ENCODE data around the gene PCDHB15.

DNA sequence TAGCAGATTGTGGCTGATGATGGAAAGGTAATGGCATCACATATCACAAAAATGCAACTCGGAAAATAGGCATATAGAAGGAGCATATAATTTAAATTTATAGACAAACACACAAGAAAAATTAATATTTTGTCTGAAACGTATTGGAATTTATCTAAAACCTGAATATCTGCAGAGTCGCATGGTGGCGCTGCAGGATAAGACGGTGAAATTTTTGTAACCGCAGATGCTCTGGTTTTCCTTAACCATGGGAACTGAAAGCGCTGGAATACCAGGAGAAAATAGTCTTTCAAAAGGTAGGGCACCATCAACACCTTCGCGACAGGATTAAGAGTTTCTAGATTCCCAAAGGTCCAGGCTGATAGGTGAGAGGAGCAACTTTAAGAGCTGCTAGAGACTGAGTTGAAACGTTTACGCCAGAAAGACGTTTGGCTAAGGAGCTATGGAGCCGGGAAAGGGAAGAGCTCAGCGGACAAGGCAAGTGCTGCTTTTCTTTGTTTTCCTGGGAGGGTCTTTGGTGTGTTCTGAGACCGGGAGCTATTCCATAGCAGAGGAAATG is 11.0 kb upstream of the PCDHB15 start:
- no peak for TF ChIP-seq EZH2 (IDR thresholded peaks at IDR 0.05; ENCODE audit: insufficient read depth, low read length)
- TF ChIP-seq, protein P1, sequence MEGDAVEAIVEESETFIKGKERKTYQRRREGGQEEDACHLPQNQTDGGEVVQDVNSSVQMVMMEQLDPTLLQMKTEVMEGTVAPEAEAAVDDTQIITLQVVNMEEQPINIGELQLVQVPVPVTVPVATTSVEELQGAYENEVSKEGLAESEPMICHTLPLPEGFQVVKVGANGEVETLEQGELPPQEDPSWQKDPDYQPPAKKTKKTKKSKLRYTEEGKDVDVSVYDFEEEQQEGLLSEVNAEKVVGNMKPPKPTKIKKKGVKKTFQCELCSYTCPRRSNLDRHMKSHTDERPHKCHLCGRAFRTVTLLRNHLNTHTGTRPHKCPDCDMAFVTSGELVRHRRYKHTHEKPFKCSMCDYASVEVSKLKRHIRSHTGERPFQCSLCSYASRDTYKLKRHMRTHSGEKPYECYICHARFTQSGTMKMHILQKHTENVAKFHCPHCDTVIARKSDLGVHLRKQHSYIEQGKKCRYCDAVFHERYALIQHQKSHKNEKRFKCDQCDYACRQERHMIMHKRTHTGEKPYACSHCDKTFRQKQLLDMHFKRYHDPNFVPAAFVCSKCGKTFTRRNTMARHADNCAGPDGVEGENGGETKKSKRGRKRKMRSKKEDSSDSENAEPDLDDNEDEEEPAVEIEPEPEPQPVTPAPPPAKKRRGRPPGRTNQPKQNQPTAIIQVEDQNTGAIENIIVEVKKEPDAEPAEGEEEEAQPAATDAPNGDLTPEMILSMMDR (IDR thresholded peaks at IDR 0.05; ENCODE audit: insufficient read depth, low read depth, low read length), result peak; percentile 2
